ENCODE data around the gene PLEKHA5.
"Not testable (repeated sequence)": the region's sequence is repeated elsewhere in the genome, so short reads cannot be mapped to it uniquely, and the experiment has no call there.

PLEKHA5 gene

DNA sequence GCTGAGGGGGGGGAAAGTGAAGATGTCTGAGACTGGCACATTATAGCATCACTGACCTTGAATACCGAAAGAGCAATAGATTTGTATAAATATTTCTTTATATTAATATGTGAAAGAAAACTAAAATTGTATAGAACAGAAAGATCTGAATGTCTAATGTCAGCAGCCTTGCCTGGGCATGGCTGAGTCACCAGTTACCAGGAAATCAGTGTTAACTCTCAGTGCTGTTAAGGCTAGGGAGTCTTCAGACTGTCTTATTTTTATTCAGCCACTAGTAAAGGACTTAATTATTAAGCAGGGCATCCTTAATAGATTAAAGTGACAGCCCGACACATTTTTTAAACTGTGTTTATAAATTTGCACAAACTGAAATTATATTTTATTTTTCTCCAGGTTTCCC is 186.9 kb downstream of the PLEKHA5 start:
- no peak for DNase-seq (ENCODE audit: low read depth in 2 of 3, low spot score in 2 of 3)

DNA sequence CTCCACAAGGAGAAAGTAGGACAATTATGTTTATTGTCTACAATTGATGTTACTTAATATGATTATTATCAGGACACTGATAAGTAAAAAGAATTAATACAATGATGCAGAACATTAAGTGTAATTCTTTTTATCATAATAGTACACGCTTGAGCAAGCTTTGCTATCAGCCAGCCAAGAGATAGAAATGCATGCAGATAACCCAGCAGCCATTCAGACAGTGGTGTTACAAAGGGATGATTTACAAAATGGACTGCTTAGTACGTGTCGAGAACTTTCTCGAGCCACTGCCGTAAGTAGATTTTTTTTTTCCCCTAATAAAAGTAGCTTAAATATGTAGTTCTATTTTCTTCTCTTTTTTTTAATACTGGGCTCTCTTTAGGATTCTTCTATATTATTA is 192.8 kb downstream of the PLEKHA5 start:
- DNase-seq (ENCODE audit: low read depth in 2 of 3, low spot score in 2 of 3) = no peak

DNA sequence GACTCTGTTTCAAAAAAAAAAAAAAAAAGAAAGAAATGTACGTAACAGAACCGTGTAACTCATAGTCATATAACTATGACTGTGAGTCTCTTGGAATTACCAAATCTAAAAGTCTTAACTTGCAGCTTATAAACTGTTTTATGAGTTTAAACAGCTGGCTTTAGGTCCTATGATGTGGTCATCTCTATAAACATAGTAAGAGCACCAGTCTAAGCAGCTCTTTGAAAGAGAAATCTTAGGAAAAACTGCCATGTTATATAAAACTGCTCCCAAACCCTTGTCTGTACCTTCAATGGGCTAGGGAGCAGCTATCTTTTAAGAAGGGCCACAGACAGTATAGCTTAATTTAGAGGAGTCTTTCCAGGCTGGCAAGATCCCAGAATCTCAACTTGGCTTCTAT is 194.3 kb downstream of the PLEKHA5 start:
- no peak for DNase-seq (ENCODE audit: low read depth in 2 of 3, low spot score in 2 of 3)

DNA sequence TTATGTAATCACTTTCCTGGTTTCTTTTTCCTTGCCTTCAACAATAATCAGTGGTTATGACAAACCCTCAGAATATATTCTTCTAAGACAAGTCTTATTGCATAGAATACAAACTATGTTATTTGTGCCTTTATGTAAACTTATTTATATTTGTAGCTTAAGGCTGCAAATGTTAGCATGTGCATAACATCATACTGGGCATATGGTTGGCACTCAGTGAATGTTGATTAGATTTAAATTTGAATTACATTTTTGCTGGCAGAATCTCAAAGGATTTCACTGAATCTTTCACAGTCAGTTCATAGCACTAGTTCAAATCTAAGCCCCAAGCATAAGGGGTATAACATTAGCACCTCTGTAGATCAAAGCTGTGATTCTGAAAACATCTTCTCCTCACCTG is 196.6 kb downstream of the PLEKHA5 start:
- no peak for DNase-seq (ENCODE audit: low read depth in 2 of 3, low spot score in 2 of 3)

DNA sequence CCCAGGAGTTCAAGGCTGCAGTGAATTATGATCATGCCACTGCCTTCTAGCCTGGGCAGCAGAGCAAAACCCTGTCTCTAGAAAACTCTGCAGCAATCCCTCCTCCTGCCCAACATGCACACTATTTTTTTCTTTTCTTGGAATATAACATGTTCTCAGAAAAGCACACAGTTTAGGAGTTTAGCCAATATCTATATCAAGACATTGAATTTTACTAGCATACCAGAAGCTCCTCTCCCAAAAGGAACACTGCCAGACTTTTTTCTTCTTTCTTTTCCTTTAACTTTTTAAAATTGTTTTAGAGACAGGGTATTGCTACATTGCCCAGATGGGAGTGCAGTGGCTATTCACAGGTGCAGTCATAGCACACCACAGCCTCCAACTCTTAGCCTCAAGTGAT is 202.7 kb downstream of the PLEKHA5 start:
- DNase-seq (ENCODE audit: low read depth in 2 of 3, low spot score in 2 of 3) = no peak

DNA sequence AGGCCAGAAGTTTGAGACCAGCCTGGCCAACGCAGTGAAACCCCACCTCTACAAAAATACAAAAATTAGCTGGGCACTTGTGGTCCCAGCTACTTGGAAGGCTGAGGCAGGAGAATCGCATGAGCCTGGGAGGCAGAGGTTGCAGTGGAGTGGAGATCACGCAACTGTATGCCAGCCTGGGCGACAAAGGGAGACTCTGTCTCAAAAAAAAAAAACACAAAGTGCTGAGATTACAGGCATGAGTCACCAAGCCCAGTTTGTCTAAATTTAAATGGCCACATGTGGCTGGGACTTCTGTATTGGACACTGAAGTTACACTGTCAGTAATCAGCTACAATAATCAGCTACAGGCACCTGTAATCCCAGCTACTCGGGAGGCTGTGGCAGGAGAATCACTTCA is 208.9 kb downstream of the PLEKHA5 start:
- no peak for DNase-seq (ENCODE audit: low read depth in 2 of 3, low spot score in 2 of 3)

DNA sequence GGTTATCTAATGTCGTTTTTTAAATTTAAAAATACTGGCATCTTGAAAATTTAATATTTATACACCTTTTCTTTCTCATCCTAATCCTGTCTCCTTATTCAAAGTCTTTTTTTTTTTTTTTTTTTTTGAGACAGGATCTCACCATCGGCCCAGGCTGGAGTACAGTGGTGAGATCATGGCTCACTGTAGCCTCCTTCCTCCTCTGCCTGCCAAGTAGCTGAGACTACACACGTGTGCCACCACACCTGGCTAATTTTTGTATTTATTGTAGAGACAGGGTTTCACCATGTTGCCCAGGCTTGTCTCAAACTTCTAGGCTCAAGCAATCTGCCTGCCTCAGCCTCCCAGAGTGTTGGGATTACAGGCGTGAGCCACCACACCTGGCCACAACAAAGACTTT is 221.3 kb downstream of the PLEKHA5 start:
- not testable (repeated sequence) for DNase-seq (ENCODE audit: low read depth in 2 of 3, low spot score in 2 of 3)

DNA sequence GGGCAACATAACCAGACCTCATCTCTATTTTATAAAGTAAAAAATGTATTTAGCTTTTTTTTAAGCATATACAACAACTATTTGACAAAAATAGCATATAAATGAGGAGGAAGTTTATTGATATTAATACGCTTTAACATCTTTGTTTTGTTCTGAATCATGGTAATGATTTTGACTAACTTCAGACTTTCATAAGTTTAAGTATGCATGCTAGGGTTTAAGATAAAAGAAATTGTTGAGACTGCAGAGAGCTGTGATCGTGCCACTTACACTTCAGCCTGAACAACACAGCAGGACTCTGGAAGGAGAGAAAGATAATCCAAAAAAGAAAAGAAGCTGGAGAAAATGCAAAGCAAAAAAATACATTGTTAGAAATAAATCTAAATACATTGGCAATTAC is 221.8 kb downstream of the PLEKHA5 start:
- no peak for DNase-seq (ENCODE audit: low read depth in 2 of 3, low spot score in 2 of 3)

DNA sequence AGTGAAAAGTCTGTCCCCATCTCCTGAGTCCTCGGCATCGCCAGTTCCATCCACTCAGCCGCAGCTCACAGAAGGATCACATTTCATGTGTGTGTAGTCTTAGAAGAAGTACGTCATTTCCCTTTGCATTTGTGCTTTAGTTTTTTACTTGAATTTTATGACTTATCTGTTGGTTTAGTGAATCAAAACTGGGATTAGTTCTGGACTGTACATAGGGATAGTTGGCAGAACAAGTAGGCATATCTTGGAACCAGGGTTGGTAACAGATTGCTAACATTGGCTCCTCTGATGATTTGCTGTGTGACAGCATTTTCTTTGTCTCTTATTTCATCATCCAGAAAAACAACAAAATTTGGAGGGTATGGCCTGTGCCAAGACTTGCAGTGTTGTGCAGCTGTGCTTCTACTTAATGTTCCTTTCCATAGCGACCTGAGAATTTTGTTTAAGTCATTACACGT is 240.2 kb downstream of the PLEKHA5 start:
- DNase-seq (ENCODE audit: low read depth in 2 of 3, low spot score in 2 of 3) = no peak

DNA sequence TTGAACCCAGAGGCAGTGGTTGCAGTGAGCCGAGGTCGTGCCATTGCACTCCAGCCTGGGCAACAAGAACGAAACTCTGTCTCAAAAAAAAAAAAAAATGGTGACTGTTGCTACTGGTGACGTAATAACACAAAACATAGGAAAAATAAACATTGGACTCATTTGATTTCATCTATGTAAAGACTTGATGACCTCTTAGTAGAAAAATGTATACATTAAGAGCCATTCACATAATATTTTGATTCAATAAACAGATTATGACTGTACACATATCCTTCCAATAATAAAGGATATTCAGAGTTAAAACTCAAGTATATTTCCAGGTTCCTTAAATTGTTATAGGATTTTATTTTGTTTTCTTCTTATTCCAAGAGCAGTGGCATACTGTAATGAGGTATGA is 244.1 kb downstream of the PLEKHA5 start:
- DNase-seq (ENCODE audit: low read depth in 2 of 3, low spot score in 2 of 3) = no peak

DNA sequence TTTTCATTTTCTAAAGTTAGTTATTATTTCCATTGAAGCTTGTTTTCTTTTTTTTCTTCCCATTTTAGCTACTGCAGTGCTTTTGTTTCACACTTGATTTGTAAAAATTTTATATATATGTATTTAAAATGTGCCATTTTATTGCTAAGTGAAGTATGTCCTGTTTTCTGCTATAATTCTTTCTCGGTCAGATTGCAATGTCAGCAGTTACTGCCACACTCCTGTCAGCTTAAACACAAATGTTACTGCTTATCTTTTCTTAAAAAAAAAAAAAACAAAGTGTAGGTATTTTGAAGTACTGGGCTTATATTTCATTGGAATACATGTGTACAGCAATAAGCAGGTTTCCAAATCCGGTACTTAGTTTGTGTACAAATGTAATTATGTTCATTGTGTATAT is 246.4 kb downstream of the PLEKHA5 start:
- DNase-seq (ENCODE audit: low read depth in 2 of 3, low spot score in 2 of 3) = no peak

DNA sequence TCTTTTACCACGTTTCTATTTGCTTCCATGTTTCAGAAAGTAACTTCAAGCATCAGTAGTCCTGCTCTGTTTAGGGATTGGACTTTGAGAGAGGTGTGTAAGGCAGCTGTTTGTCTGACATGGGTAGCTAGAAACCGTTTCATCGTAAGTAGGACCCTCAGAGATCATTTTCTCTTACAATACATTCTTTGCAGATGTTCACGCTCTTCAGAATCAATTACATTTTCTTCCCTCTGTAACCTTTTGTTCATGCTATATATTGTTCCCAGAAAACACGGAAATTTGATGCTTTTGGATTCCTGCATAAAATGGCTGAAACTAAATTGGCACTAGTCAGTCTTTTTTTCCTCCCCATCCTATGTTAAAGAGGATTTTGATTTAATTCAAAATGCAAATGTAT is 247.2 kb downstream of the PLEKHA5 start:
- DNase-seq (ENCODE audit: low read depth in 2 of 3, low spot score in 2 of 3) = no peak

DNA sequence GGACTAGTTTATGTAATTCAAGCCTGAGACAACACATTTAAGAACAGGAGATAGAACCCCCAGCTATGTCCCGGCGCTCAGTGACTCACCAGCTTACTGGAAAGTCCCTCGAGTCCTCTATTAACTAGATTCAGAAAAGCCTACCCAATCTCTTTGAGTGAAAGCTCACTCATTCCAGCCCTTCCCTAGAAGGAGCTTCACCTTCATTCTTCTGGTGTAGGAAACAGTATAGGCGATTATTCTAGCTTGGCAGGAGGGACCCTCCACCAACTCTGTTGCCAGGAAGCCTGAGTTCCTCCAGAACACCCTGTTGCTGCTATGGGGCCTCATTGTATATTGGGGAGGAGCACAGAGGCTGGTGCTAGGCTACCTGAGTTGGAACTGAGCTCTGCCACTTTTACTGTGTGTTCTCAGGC is 252.6 kb downstream of the PLEKHA5 start:
- DNase-seq (ENCODE audit: low read depth in 2 of 3, low spot score in 2 of 3) = no peak

DNA sequence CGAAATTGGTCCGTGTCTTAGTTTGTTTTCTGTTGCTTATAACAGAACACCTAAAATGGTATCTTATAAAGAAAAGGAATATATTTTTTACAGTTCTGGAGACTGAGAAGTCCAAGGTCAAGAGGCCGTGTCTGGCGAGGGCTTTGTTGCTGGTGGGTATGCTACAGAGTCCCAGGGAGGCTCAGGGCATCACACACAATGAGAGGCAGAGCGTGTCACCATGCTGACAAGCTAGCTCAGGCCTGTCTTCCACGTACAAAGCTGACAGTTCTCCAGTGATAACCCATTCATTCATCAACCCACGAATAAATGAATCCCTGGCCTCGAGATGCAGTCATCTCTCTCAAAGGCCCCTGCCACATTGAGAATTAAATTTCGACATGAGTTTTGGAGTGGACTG is 253.0 kb downstream of the PLEKHA5 start:
- DNase-seq (ENCODE audit: low read depth in 2 of 3, low spot score in 2 of 3) = no peak

DNA sequence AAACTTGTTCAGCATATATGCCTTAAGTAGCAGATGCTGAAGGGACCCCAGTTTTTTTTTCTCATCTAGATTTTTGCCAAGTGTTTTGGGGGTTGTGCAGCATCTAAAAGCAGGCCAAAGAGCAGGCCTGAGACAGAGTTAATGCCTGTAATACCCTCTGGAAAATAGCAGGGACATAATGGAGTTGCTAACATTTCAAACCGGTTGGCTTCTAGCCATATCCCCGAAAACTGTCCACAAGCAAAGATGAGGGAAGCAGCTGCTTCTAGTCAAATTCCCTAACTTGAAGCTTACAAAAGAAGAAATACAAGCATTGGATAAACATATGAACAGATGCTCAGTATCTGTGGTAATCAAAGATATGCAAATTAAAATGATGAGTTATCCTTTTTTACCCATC is 257.6 kb downstream of the PLEKHA5 start:
- no peak for DNase-seq (ENCODE audit: low read depth in 2 of 3, low spot score in 2 of 3)

DNA sequence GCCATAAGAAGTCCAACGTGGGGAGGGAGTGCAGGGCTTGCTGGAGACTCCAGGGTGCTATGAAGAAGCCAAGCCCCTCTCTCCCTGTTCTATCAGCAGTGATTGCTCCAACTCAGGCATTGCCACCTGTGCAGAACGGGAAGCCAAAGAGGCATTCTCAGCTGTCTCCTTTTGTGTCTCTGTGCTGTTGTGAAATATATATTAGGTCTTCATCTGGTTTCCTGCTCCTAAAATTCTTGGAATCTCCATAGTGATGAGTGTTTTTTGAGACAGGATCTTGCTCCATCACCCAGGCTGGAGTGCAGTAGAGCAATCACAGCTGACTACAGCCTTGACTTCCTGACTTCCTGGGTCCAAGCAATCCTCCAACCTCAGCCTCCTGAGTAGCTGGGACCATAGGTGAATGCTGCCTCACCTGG is 258.6 kb downstream of the PLEKHA5 start:
- DNase-seq (ENCODE audit: low read depth in 2 of 3, low spot score in 2 of 3) = no peak

DNA sequence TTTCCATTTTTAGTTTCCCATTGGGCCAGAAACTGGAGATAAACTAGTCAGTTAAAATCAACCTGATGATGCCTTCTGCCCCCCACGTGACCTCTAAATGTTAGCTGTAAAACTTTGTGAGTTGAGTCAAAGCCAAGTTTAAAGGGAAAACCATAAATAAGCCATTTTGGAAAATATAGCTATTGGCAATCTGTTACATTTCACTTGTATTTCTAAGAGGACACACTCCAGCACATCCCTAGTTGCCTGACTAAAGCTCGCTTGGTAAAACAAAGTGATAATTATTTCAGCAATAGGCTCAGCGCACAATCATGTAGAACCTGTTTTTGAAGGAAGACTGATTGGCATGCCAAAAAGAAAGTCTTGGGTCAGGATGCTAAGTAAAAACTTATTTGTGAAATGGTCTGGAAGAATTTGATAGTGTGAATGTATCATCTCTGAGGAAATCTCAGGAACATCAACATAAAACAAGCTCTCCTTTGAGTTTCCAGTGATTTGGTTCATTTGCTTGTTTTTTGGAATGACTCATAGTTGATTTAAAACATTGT is 260.6 kb downstream of the PLEKHA5 start:
- DNase-seq (ENCODE audit: low read depth in 2 of 3, low spot score in 2 of 3) = no peak

DNA sequence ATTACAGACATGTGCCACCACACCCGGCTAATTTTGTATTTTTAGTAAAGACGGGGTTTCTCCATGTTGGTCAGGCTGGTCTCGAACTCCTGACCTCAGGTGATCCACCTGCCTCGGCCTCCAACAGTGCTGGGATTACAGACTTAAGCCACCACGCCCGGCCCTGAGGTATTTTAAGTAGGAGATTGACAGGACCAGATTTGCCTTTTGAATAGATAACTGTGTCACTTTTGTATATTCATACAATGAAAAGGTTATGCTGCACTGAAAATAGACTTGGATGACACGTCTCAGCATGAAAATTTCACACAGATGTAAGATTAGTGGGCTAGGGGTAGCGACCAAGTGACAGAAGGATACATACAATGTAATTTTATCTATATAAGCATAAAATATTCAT is 263.1 kb downstream of the PLEKHA5 start:
- not testable (repeated sequence) for DNase-seq (ENCODE audit: low read depth in 2 of 3, low spot score in 2 of 3)

DNA sequence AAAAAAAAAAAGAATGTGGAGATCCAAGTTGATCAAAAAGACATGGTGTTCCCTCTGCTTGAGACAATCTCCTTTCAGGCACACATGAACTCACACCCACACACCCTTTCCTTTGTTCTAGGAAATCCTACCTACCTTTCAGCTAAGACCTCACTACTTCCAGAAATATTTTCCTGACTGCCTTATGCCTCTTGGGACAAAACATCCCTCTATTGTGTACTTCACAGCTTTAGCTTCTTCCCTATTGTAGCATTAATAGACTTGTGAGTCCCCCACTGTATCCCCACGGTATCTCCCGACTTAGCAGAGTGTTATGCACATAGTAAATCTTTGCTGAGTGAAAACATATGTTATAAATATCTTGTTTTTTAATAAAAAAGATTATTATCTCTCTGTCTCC is 264.9 kb downstream of the PLEKHA5 start:
- no peak for DNase-seq (ENCODE audit: low read depth in 2 of 3, low spot score in 2 of 3)

DNA sequence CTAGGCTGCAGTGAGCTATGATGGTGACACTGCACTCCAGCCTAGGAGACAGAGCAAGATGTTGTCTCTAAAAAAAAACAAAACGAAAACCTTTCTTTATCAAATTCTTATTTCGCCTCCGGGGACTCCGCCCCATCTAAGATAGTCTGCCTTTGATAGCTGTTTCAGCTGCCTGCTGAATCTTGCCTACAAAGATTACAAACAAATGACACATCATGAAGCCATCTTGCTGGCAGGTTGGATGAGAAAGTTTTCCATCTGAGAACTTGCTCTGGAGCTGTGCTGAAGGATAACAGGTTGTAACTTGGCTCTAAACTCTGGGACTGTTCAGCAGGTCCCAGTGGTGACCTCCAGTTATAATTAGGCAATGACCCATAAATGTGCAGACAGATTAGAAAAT is 268.0 kb downstream of the PLEKHA5 start:
- DNase-seq (ENCODE audit: low read depth in 2 of 3, low spot score in 2 of 3) = no peak

DNA sequence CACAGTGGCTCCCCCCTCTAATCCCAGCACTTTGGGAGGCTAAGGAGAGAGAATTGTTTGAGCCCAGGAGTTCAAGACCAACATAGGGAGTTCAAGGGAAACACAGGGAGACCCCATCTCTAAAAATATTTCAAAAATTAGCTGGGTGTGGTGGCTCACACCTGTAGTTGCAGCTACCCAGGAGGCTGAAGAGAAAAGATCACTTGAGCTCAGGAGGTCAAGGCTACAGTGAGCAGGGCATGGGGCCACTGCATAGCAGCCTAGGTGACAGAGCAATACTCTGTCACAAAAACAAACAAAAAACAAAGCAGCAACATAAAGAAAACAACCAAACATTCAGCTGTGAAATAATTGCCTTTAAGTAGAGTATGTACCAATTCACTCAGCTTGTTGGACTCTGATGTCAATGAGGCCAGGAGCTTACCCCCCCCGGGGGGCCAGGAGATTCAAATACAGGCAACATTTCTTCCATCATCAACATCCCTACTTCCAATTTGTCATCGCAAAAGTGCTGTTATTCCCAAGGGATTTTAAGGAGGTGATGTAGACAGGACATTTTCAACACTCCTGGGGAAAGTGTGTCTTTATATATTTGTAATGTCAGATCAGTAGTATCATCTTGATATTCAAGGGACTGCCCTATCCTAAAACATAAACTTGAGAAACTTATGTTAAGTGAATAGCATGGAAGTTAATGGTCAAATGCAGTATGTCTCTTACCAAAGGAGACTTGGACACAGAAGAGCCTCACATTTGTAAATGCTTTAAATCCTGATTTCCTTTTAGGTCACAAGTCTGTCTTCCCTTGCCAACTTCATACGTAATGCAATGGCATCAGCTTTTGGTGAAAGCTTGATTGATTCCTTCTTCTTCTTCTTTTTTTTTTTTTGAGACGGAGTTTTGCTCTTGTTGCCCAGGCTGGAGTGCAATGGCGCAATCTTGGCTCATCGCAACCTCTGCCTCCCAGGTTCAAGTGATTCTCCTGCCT is 269.1 kb downstream of the PLEKHA5 start:
- no peak for DNase-seq (ENCODE audit: low read depth in 2 of 3, low spot score in 2 of 3)

DNA sequence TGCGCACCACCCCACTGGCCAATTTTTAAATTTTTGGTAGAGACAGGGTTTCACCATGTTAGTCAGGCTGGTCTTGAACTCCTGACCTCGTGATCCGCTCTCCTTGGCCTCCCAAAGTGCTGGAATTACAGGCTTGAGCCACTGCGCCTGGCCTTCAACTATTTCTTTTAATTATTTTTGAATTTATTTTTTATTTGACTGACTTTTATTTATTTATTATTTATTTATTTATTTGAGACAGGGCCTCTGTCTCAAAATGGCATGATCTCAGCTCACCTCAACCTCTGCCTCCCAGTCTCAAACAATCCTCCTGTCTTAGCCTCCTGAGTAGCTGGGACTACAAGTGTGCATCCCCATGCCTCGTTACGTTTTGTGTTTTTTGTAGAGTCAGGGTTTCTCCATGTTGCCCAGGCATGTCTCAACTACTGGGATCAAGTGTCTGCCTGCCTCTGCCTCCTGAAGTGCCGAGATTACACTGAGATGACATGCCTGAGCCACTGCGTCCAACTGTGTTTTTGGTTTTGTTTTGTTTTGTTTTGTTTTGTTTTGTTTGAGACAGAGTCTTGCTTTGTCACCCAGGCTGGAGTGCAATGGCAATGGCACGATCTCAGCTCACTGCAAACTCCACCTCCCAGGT is 271.2 kb downstream of the PLEKHA5 start:
- DNase-seq (ENCODE audit: low read depth in 2 of 3, low spot score in 2 of 3) = not testable (repeated sequence)
